Thyroid gland (tissue), 4 donors: ENCODE results near the gene SMARCAD1. TPM values are rescaled to one million over a fixed set of nuclear protein-coding genes. Genes with fewer than 3 reads are reported as not detected.

Source experiments
- DNase-seq, 2 donors: peaks; one replicate each; pipeline ENCODE4 v3.0.0-alpha.2; 2019
- H3K27ac ChIP-seq, 3 donors: fragments of 200-600 bp; sonication (generic); 1 replicate in 2 of 3; 2 replicates in 1 of 3; pipeline ENCODE4 v1.5.1; 2016 to 2019; ENCODE audit warnings: mild to moderate bottlenecking in 1 of 3, moderate library complexity in 1 of 3
- H3K27me3 ChIP-seq: fragments of 200-600 bp; sonication (generic); one replicate; pipeline ENCODE4 v1.5.1; 2019
- H3K36me3 ChIP-seq, 2 donors: fragments of 200-600 bp; sonication (generic); one replicate each; pipeline ENCODE4 v1.5.1; 2016 to 2019
- H3K4me1 ChIP-seq, 2 donors: fragments of 200-600 bp; sonication (generic); one replicate each; pipeline ENCODE4 v1.5.1; 2017 to 2019
- H3K4me3 ChIP-seq, 3 donors: fragments of 200-600 bp; sonication (generic); replicated peaks in 1 of 3; 1 replicate in 2 of 3; 2 replicates in 1 of 3; pipeline ENCODE4 v1.5.1; 2016; ENCODE audit warnings: mild to moderate bottlenecking in 1 of 3
- H3K9me3 ChIP-seq: fragments of 200-600 bp; sonication (generic); one replicate; pipeline ENCODE4 v1.5.1; 2017
- CTCF ChIP-seq, 6 experiments: fragments of 200-600 bp in 3 of 6; fragments of 450-650 bp in 3 of 6; sonication (generic) in 3 of 6; IDR thresholded peaks; one replicate each; pipeline ENCODE4 v1.5.1; 2016 to 2019; ENCODE audit warnings: antibody characterized with exemption in 6 of 6, mild to moderate bottlenecking in 2 of 6, inconsistent platforms in 1 of 6, moderate library complexity in 1 of 6
- POLR2A ChIP-seq, 2 donors: fragments of 450-650 bp; IDR thresholded peaks; one replicate each; pipeline ENCODE4 v1.6.1; 2017; ENCODE audit warnings: antibody characterized with exemption in 2 of 2, mild to moderate bottlenecking in 2 of 2, moderate library complexity in 1 of 2
- WGBS, 2 donors: methylation state at CpG; one replicate each; pipeline ENCODE4 v1.1.5; 2017; 5-methylcytosine and 5-hydroxymethylcytosine counted together
- intact Hi-C: fragments of 100-400 bp; cut with DNase I; formaldehyde crosslinking; loops from one replicate; pipeline ENCODE4 v1.15.1; 2023
- total RNA-seq, 4 donors: library from RNA; depleted of rRNA; stranded (reverse); fragments of >200 nt; gene quantifications; one replicate each; pipeline ENCODE4 v1.2.3, GENCODE V29; 2016

Gene SMARCAD1
- total RNA-seq, 4 donors from 2014 or later, result 35.1 to 46.5 (median 40.2) TPM

- H3K4me1 ChIP-seq, result no peaks in the 10 kb centered on the region
- H3K4me3 ChIP-seq, result no peak overlapping the region
- intact Hi-C loops, result no loop called here
- TF ChIP-seq CTCF (IDR thresholded peaks at IDR 0.05), result no peak
- TF ChIP-seq POLR2A (IDR thresholded peaks at IDR 0.05), result no peak
- no peaks in the 10 kb centered on the region for H3K9me3 ChIP-seq
- 93 to 97% methylated on average over 4 of the region's 4 CpGs for WGBS, 2 donors
- H3K27me3 ChIP-seq, result no peaks in the 10 kb centered on the region
- DNase-seq, result no peak
- H3K27ac ChIP-seq, result no peak overlapping the region
- H3K36me3 ChIP-seq, result peaks cover 9 to 17% of the 10 kb centered on the region in 2 donors
Observed at GRCh38 chr4:94237271-94237670, 29.6 kb downstream of the SMARCAD1 start.

GRCh38 chr4:94238160-94238559, 30.5 kb downstream of the SMARCAD1 start:
- H3K9me3 ChIP-seq, result no peaks in the 10 kb centered on the region
- DNase-seq, result no peak
- H3K4me3 ChIP-seq, result no peak overlapping the region
- no peak overlapping the region for H3K27ac ChIP-seq
- no peaks in the 10 kb centered on the region for H3K27me3 ChIP-seq
- peaks cover 9 to 22% of the 10 kb centered on the region in 2 donors for H3K36me3 ChIP-seq
- no peaks in the 10 kb centered on the region for H3K4me1 ChIP-seq
- intact Hi-C loops, result no loop called here
- TF ChIP-seq CTCF (IDR thresholded peaks at IDR 0.05) (no peak), POLR2A (IDR thresholded peaks at IDR 0.05) (no peak)
- 70 to 81% methylated on average over 2 of the region's 2 CpGs for WGBS, 2 donors

- DNase-seq, result no peak
- H3K27me3 ChIP-seq, result no peaks in the 10 kb centered on the region
- H3K27ac ChIP-seq, result no peak overlapping the region
- no peak for TF ChIP-seq POLR2A (IDR thresholded peaks at IDR 0.05)
- no peak for TF ChIP-seq CTCF (IDR thresholded peaks at IDR 0.05)
- intact Hi-C loops, result no loop called here
- no peaks in the 10 kb centered on the region for H3K9me3 ChIP-seq
- no peaks in the 10 kb centered on the region for H3K4me1 ChIP-seq
- no peak overlapping the region for H3K4me3 ChIP-seq
- H3K36me3 ChIP-seq, result peaks cover 9 to 24% of the 10 kb centered on the region in 2 donors
Observed at GRCh38 chr4:94240384-94240783, 32.7 kb downstream of the SMARCAD1 start.

- TF ChIP-seq POLR2A (IDR thresholded peaks at IDR 0.05) (no peak), CTCF (IDR thresholded peaks at IDR 0.05) (no peak)
- no peak overlapping the region for H3K4me3 ChIP-seq
- intact Hi-C loops, result no loop called here
- H3K4me1 ChIP-seq, result no peaks in the 10 kb centered on the region
- H3K27me3 ChIP-seq, result no peaks in the 10 kb centered on the region
- peaks cover 9 to 22% of the 10 kb centered on the region in 2 donors for H3K36me3 ChIP-seq
- H3K27ac ChIP-seq, result no peak overlapping the region
- WGBS, 2 donors, result 90 to 92% methylated on average over 3 of the region's 3 CpGs
- no peak for DNase-seq
- H3K9me3 ChIP-seq, result no peaks in the 10 kb centered on the region
Observed at GRCh38 chr4:94244087-94244828, 36.6 kb downstream of the SMARCAD1 start.

GRCh38 chr4:94244829-94245185, 37.1 kb downstream of the SMARCAD1 start:
- H3K4me3 ChIP-seq, result no peak overlapping the region
- intact Hi-C loops, result no loop called here
- H3K27me3 ChIP-seq, result no peaks in the 10 kb centered on the region
- no peak overlapping the region for H3K27ac ChIP-seq
- WGBS, 2 donors, result 90 to 93% methylated on average over 2 of the region's 2 CpGs
- H3K4me1 ChIP-seq, result no peaks in the 10 kb centered on the region
- H3K36me3 ChIP-seq, result peaks cover 9 to 22% of the 10 kb centered on the region in 2 donors
- TF ChIP-seq POLR2A (IDR thresholded peaks at IDR 0.05) (no peak), CTCF (IDR thresholded peaks at IDR 0.05) (no peak)
- H3K9me3 ChIP-seq, result no peaks in the 10 kb centered on the region
- DNase-seq, result no peak
